Brain microvascular endothelial cell (primary cell): ENCODE data around the gene PLK3.

Source experiments
- DNase-seq: peaks from one replicate; pipeline ENCODE4 v3.0.0-alpha.2; 2020
- H3K27ac ChIP-seq: fragments of 250-450 bp; sonication (Bioruptor Pico); 2 replicates; pipeline ENCODE4 v1.5.1; 2020; ENCODE audit warnings: mild to moderate bottlenecking, moderate library complexity
- H3K27me3 ChIP-seq: fragments of 250-450 bp; sonication (Bioruptor Pico); replicated peaks from 2 replicates; pipeline ENCODE4 v1.5.1; 2020; ENCODE audit warnings: mild to moderate bottlenecking
- H3K36me3 ChIP-seq: fragments of 250-450 bp; sonication (Bioruptor Pico); replicated peaks from 2 replicates; pipeline ENCODE4 v1.5.1; 2020; ENCODE audit warnings: mild to moderate bottlenecking
- H3K4me3 ChIP-seq: 2 replicates; pipeline ENCODE4 v1.5.1; 2011; ENCODE audit warnings: low read depth, mild to moderate bottlenecking, control low read depth, low read length, moderate library complexity
- in situ Hi-C: cut with HindIII; loops from 2 replicates; pipeline ENCODE4 v1.10.0; 2017; ENCODE audit warnings: low sequenced_read_pairs, low pct_ligation_motif_present
- TF ChIP-seq, protein P1 (sequence below): IDR thresholded peaks from 2 replicates; pipeline ENCODE4 v1.5.1; 2011; ENCODE audit warnings: low read depth, mild to moderate bottlenecking, moderate library complexity, low read length, control low read depth, inconsistent platforms; ENCODE audit errors: missing control alignments

Gene PLK3

DNA sequence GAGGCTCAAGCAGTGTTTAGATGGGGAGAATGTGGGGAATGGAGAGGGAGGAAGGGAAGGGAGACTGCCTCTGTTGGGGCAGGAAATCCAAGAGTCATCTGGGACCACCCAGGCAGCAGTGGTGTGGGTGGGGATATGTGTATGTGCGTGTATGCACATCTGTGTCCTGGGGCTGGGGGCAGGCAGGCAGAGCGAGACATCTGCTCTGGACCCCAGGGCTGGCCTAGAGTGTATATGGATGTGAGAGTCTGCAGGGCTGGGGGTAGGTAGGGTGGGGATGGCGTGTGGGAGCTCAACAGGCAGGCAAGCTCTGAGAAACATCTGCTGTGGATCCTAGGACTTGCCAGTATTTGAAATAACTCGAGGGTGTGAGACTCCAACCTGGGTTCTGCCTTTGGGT is 39.4 kb downstream of the PLK3 start:
- DNase-seq: no peak
- Histone ChIP-seq H3K27me3 (no peaks in the 10 kb centered on the region), H3K4me3 (no peak overlapping the region), H3K36me3 (no peaks in the 10 kb centered on the region), H3K27ac (no peak overlapping the region)
- TF ChIP-seq, protein P1, sequence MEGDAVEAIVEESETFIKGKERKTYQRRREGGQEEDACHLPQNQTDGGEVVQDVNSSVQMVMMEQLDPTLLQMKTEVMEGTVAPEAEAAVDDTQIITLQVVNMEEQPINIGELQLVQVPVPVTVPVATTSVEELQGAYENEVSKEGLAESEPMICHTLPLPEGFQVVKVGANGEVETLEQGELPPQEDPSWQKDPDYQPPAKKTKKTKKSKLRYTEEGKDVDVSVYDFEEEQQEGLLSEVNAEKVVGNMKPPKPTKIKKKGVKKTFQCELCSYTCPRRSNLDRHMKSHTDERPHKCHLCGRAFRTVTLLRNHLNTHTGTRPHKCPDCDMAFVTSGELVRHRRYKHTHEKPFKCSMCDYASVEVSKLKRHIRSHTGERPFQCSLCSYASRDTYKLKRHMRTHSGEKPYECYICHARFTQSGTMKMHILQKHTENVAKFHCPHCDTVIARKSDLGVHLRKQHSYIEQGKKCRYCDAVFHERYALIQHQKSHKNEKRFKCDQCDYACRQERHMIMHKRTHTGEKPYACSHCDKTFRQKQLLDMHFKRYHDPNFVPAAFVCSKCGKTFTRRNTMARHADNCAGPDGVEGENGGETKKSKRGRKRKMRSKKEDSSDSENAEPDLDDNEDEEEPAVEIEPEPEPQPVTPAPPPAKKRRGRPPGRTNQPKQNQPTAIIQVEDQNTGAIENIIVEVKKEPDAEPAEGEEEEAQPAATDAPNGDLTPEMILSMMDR: no peak
- in situ Hi-C loops: no loop called here

DNA sequence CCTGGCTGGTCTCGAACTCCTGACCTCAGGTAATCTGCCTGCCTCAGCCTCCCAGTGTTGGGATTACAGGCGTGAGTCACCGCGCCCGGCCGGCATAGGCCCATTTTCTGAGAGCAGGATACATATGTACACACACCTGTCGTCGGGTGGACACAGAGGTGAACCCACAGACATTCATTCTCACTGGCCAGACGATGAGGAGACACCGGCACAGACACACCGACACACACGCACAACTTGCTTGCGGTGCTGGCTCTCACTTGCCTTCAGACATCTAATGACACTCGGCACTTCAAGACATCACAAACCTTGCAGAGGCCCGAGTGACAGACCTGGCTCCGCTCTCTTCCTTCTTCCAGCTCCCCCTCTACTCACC is 42.3 kb downstream of the PLK3 start:
- H3K36me3 ChIP-seq: no peaks in the 10 kb centered on the region
- peak overlapping the region; percentile 60 for H3K4me3 ChIP-seq
- TF ChIP-seq, protein P1: no peak
- DNase-seq: no peak
- H3K27ac ChIP-seq: no peak overlapping the region
- in situ Hi-C loops: no loop called here
- no peaks in the 10 kb centered on the region for H3K27me3 ChIP-seq

DNA sequence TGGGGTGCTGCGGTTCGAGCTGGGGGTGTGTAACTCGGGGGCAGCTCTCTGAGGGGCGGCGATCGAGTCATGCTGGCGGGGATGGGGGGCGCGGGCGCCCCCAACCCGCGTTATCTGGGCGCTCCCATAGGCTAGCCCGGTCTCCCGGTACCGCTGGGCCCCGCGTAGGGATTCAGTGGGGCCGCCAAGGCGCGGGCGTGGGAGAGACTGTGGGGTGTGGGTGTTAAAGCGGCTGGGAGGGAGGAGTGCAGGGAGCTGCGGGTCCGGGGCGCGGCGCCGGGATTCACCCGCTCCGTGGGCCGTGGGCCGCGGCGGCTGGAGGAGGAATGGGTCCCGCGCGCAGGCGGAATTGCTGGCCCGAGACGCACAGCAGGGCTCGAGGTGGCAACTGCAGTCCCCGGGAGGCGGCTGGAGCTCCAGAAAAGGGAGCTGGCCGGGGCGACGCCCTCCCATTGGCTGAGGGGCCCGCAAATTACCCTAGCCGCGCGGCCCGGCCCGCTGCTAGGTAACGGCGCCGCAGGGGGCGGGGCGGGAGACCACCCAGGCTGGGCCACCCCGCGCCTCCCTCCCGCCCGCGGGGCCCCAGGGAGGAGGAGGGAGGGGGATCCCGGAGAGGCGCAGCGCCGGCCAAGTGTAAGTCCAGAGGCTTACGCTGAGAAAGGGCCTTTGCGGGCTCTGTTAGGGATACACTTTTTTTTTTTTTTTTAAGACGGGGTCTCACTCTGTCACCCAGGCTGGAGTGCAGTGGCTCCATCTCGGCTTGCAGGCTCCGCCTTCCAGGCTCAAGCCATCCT is 42.9 kb downstream of the PLK3 start, which contains the start of gene PTCH2:
TSS of gene PTCH2 (minus strand) at position 392 of the 794 bp plus-strand sequence. CDS start at position 71, 321 bp downstream.
- H3K36me3 ChIP-seq: no peaks in the 10 kb centered on the region
- in situ Hi-C loops: no loop called here
- DNase-seq: no peak
- peak within 1 kb of the TSS; percentile 60 for H3K4me3 ChIP-seq
- no peak within 1 kb of the TSS for H3K27ac ChIP-seq
- TF ChIP-seq, protein P1: no peak
- no peaks in the 10 kb centered on the region for H3K27me3 ChIP-seq

DNA sequence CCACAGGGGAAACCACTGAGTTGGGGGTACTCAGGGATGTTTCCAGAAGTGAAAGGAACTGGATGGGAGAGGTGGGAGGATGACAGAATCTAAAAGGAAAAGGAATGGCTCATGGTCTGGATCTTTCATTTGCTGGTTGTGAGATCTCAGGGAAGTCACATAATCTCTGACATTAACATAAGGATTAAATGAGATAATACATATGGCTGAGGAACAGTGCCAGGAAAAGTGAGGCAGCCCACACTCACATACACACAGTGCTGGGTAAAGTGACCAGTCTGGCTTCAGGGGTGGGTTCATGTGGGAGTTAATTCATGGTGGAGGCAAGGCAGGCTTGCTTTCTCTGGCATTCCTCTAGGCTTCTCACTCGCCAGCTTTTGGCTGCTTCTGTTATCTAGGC is 46.8 kb downstream of the PLK3 start:
- Histone ChIP-seq H3K4me3 (no peak overlapping the region), H3K27ac (no peak overlapping the region), H3K36me3 (no peaks in the 10 kb centered on the region), H3K27me3 (no peaks in the 10 kb centered on the region)
- in situ Hi-C loops: no loop called here
- DNase-seq: no peak
- TF ChIP-seq, protein P1: no peak

DNA sequence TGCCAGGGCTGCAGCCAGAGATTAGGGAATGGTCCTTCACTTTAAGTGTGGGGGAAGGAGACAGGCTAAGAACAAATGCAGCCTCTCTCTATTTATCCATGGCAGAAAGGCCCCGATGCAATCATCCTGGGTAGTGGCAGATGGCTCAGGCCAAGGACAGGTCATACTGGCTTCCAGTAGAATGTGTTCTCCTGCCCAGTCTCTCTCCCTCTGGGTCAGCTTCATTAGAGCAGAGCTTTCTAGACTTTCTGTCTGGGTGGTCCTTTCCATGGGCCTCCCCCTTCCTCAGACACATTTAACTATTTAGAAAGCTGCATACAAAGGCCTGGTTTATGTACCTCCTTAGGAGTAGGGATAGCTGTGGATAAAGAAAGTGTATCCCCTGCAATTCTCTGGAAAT is 47.7 kb downstream of the PLK3 start:
- no peak for DNase-seq

More for the DNA sequence above, 47.7 kb downstream of the PLK3 start:
- H3K27ac ChIP-seq: no peak overlapping the region
- no peak overlapping the region for H3K4me3 ChIP-seq
- H3K27me3 ChIP-seq: no peaks in the 10 kb centered on the region
- no peaks in the 10 kb centered on the region for H3K36me3 ChIP-seq
- in situ Hi-C loops: no loop called here
- TF ChIP-seq, protein P1: no peak
